Measurements from ENCODE around the gene WWTR1. TPM values are rescaled to one million over a fixed set of nuclear protein-coding genes. Genes with fewer than 3 reads are reported as not detected.

Gene WWTR1
- total and polyA plus RNA-seq, 2 experiments from 2014 or later = 25.1 to 26.2 TPM

DNA sequence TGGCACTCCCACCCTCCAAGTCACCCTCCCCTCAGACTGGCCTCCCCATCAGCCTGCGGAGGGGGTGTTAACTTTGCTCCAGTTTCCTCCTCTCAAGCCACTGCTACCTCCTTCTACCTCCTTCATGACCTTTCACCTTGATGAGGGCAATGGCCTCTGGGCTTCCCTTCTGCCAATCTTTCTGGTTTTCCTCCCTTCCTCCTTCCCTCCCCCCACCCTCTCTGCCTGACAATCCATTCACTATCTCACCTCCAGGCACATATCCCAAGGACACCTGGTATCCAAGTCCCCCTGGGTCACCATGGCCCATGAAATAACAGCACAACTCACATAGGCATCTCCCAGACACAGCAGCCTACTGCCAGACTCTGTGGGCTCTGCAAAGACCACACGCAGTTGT, 80.0 kb downstream of the WWTR1 start:
- no peak overlapping the region for H3K4me3 ChIP-seq
- ATAC-seq = no peak
- Mint-ChIP-seq H3K27ac (no peak overlapping the region), H3K36me3 (ENCODE audit: low read depth) (no peaks in the 10 kb centered on the region), H3K27me3 (ENCODE audit: insufficient read depth, low read depth, poor library complexity) (peaks cover 2% of the 10 kb centered on the region), H3K9me3 (no peaks in the 10 kb centered on the region), H3K4me3 (no peak overlapping the region), H3K4me1 (peaks cover 56% of the 10 kb centered on the region)
- no peak for DNase-seq (ENCODE audit: low spot score)
- H3K27me3 ChIP-seq (ENCODE audit: insufficient read depth) = no peaks in the 10 kb centered on the region
- H3K27ac ChIP-seq (ENCODE audit: low read depth) = no peak overlapping the region
- H2AFZ ChIP-seq = no peak overlapping the region
- no peaks in the 10 kb centered on the region for H3K36me3 ChIP-seq (ENCODE audit: insufficient read depth)
- H3K4me1 ChIP-seq (ENCODE audit: insufficient read depth) = peaks cover 56% of the 10 kb centered on the region
- H4K20me1 ChIP-seq (replicated peaks; ENCODE audit: insufficient read depth) = no peaks in the 10 kb centered on the region
- H3F3A ChIP-seq (replicated peaks; ENCODE audit: low read depth) = peaks cover 4% of the 10 kb centered on the region; the same call in 1 of the 2 replicates
- peaks cover 37% of the 10 kb centered on the region for H3K79me2 ChIP-seq (replicated peaks; ENCODE audit: insufficient read depth)
- TF ChIP-seq, protein P1, sequence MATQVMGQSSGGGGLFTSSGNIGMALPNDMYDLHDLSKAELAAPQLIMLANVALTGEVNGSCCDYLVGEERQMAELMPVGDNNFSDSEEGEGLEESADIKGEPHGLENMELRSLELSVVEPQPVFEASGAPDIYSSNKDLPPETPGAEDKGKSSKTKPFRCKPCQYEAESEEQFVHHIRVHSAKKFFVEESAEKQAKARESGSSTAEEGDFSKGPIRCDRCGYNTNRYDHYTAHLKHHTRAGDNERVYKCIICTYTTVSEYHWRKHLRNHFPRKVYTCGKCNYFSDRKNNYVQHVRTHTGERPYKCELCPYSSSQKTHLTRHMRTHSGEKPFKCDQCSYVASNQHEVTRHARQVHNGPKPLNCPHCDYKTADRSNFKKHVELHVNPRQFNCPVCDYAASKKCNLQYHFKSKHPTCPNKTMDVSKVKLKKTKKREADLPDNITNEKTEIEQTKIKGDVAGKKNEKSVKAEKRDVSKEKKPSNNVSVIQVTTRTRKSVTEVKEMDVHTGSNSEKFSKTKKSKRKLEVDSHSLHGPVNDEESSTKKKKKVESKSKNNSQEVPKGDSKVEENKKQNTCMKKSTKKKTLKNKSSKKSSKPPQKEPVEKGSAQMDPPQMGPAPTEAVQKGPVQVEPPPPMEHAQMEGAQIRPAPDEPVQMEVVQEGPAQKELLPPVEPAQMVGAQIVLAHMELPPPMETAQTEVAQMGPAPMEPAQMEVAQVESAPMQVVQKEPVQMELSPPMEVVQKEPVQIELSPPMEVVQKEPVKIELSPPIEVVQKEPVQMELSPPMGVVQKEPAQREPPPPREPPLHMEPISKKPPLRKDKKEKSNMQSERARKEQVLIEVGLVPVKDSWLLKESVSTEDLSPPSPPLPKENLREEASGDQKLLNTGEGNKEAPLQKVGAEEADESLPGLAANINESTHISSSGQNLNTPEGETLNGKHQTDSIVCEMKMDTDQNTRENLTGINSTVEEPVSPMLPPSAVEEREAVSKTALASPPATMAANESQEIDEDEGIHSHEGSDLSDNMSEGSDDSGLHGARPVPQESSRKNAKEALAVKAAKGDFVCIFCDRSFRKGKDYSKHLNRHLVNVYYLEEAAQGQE (IDR thresholded peaks at IDR 0.05; ENCODE audit: unreplicated experiment) = no peak
- TF ChIP-seq ZNF114 (CRISPR knock-in tag; IDR thresholded peaks at IDR 0.05) (no peak), NANOG (IDR thresholded peaks at IDR 0.05; ENCODE audit: borderline replicate concordance) (no peak), ZNF331 (CRISPR knock-in tag; IDR thresholded peaks at IDR 0.05; ENCODE audit: low read depth) (no peak), JUNB (IDR thresholded peaks at IDR 0.05; ENCODE audit: unreplicated experiment) (no peak), EZH2 (IDR thresholded peaks at IDR 0.05; ENCODE audit: low read depth, unreplicated experiment) (no peak), CREB1 (CRISPR knock-in tag; IDR thresholded peaks at IDR 0.05; ENCODE audit: low read depth) (no peak), STAT1 (IDR thresholded peaks at IDR 0.05; ENCODE audit: unreplicated experiment) (no peak), EZH2phosphoT487 (IDR thresholded peaks at IDR 0.05; ENCODE audit: unreplicated experiment) (no peak), POLR2AphosphoS5 (IDR thresholded peaks at IDR 0.05; ENCODE audit: low read depth) (no peak)
- TF ChIP-seq, protein P2, sequence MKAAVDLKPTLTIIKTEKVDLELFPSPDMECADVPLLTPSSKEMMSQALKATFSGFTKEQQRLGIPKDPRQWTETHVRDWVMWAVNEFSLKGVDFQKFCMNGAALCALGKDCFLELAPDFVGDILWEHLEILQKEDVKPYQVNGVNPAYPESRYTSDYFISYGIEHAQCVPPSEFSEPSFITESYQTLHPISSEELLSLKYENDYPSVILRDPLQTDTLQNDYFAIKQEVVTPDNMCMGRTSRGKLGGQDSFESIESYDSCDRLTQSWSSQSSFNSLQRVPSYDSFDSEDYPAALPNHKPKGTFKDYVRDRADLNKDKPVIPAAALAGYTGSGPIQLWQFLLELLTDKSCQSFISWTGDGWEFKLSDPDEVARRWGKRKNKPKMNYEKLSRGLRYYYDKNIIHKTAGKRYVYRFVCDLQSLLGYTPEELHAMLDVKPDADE (IDR thresholded peaks at IDR 0.05) = no peak
- TF ChIP-seq, protein P3, sequence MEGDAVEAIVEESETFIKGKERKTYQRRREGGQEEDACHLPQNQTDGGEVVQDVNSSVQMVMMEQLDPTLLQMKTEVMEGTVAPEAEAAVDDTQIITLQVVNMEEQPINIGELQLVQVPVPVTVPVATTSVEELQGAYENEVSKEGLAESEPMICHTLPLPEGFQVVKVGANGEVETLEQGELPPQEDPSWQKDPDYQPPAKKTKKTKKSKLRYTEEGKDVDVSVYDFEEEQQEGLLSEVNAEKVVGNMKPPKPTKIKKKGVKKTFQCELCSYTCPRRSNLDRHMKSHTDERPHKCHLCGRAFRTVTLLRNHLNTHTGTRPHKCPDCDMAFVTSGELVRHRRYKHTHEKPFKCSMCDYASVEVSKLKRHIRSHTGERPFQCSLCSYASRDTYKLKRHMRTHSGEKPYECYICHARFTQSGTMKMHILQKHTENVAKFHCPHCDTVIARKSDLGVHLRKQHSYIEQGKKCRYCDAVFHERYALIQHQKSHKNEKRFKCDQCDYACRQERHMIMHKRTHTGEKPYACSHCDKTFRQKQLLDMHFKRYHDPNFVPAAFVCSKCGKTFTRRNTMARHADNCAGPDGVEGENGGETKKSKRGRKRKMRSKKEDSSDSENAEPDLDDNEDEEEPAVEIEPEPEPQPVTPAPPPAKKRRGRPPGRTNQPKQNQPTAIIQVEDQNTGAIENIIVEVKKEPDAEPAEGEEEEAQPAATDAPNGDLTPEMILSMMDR (conservative IDR thresholded peaks at IDR 0.05; ENCODE audit: low read depth in 2 of 2) = no peak
- TF ChIP-seq, protein P4, sequence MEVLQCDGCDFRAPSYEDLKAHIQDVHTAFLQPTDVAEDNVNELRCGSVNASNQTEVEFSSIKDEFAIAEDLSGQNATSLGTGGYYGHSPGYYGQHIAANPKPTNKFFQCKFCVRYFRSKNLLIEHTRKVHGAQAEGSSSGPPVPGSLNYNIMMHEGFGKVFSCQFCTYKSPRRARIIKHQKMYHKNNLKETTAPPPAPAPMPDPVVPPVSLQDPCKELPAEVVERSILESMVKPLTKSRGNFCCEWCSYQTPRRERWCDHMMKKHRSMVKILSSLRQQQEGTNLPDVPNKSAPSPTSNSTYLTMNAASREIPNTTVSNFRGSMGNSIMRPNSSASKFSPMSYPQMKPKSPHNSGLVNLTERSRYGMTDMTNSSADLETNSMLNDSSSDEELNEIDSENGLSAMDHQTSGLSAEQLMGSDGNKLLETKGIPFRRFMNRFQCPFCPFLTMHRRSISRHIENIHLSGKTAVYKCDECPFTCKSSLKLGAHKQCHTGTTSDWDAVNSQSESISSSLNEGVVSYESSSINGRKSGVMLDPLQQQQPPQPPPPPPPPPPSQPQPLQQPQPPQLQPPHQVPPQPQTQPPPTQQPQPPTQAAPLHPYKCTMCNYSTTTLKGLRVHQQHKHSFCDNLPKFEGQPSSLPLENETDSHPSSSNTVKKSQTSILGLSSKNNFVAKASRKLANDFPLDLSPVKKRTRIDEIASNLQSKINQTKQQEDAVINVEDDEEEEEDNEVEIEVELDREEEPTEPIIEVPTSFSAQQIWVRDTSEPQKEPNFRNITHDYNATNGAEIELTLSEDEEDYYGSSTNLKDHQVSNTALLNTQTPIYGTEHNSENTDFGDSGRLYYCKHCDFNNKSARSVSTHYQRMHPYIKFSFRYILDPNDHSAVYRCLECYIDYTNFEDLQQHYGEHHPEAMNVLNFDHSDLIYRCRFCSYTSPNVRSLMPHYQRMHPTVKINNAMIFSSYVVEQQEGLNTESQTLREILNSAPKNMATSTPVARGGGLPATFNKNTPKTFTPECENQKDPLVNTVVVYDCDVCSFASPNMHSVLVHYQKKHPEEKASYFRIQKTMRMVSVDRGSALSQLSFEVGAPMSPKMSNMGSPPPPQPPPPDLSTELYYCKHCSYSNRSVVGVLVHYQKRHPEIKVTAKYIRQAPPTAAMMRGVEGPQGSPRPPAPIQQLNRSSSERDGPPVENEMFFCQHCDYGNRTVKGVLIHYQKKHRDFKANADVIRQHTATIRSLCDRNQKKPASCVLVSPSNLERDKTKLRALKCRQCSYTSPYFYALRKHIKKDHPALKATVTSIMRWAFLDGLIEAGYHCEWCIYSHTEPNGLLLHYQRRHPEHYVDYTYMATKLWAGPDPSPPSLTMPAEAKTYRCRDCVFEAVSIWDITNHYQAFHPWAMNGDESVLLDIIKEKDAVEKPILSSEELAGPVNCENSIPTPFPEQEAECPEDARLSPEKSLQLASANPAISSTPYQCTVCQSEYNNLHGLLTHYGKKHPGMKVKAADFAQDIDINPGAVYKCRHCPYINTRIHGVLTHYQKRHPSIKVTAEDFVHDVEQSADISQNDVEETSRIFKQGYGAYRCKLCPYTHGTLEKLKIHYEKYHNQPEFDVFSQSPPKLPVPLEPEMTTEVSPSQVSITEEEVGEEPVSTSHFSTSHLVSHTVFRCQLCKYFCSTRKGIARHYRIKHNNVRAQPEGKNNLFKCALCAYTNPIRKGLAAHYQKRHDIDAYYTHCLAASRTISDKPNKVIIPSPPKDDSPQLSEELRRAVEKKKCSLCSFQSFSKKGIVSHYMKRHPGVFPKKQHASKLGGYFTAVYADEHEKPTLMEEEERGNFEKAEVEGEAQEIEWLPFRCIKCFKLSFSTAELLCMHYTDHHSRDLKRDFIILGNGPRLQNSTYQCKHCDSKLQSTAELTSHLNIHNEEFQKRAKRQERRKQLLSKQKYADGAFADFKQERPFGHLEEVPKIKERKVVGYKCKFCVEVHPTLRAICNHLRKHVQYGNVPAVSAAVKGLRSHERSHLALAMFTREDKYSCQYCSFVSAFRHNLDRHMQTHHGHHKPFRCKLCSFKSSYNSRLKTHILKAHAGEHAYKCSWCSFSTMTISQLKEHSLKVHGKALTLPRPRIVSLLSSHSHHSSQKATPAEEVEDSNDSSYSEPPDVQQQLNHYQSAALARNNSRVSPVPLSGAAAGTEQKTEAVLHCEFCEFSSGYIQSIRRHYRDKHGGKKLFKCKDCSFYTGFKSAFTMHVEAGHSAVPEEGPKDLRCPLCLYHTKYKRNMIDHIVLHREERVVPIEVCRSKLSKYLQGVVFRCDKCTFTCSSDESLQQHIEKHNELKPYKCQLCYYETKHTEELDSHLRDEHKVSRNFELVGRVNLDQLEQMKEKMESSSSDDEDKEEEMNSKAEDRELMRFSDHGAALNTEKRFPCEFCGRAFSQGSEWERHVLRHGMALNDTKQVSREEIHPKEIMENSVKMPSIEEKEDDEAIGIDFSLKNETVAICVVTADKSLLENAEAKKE (CRISPR knock-in tag; IDR thresholded peaks at IDR 0.05) = no peak
- H3K9me2 ChIP-seq (ENCODE audit: insufficient read depth) = no peaks in the 10 kb centered on the region
- 0 out of 2 replicates have a peak overlapping the region, but pooled peaks have one; percentile 11 for H3K4me2 ChIP-seq

Data from GM23338 (cell line).